Uterus (tissue), 4 donors: ENCODE data around the gene DSC3. TPM values are rescaled to one million over a fixed set of nuclear protein-coding genes. Genes with fewer than 3 reads are reported as not detected.

ENCODE experiments used
- DNase-seq, 2 donors: peaks; one replicate each; pipeline ENCODE4 v3.0.0-alpha.2; 2019 to 2020
- H3K27ac ChIP-seq, 2 donors: fragments of 200-600 bp; sonication (generic); 1 replicate in 1 of 2; 2 replicates in 1 of 2; pipeline ENCODE4 v1.5.1; 2016 to 2018
- H3K27me3 ChIP-seq, 2 donors: fragments of 200-600 bp; sonication (generic); one replicate each; pipeline ENCODE4 v1.5.1; 2018 to 2019; ENCODE audit warnings: control low read depth in 1 of 2
- H3K36me3 ChIP-seq, 2 donors: fragments of 200-600 bp; sonication (generic); one replicate each; pipeline ENCODE4 v1.5.1; 2019; ENCODE audit warnings: control low read depth in 1 of 2
- H3K4me1 ChIP-seq, 2 donors: fragments of 200-600 bp; sonication (generic); one replicate each; pipeline ENCODE4 v1.5.1; 2018 to 2019; ENCODE audit warnings: control low read depth in 1 of 2
- H3K4me3 ChIP-seq, 2 donors: fragments of 200-600 bp; sonication (generic); 1 replicate in 1 of 2; 2 replicates in 1 of 2; pipeline ENCODE4 v1.5.1; 2018 to 2019; ENCODE audit warnings: mild to moderate bottlenecking in 1 of 2
- H3K9me3 ChIP-seq, 2 donors: fragments of 200-600 bp; sonication (generic); one replicate each; pipeline ENCODE4 v1.5.1; 2019; ENCODE audit warnings: control low read depth in 1 of 2
- POLR2A ChIP-seq, 2 donors: fragments of 450-650 bp; IDR thresholded peaks; one replicate each; pipeline ENCODE4 v1.6.1; 2016; ENCODE audit warnings: antibody characterized with exemption in 2 of 2, mild to moderate bottlenecking in 1 of 2, moderate library complexity in 1 of 2
- intact Hi-C: fragments of 100-400 bp; cut with DNase I; formaldehyde crosslinking; loops from one replicate; pipeline ENCODE4 v1.15.1; 2023; ENCODE audit warnings: low total_unique reads
- total RNA-seq, 4 donors: library from RNA; depleted of rRNA in 3 of 4; stranded (reverse); fragments of >200 nt in 3 of 4; gene quantifications; one replicate each; pipeline versions ENCODE4 v1.1.0 to v1.2.4, GENCODE V29; 2014 to 2023
- TF ChIP-seq, protein P1 (sequence below), 4 experiments: fragments of 200-600 bp in 2 of 4; fragments of 450-650 bp in 2 of 4; sonication (generic) in 2 of 4; IDR thresholded peaks; one replicate each; pipeline ENCODE4 v1.5.1; 2016 to 2019; ENCODE audit warnings: antibody characterized with exemption in 4 of 4, mild to moderate bottlenecking in 2 of 4, moderate library complexity in 1 of 4
- donor health status: DM: yes; HTN: yes; CAD: no.

The DSC3 gene
- total RNA-seq, 4 donors from 2014 or later, result 1.3 to 15.7 TPM; not detected in 2

DNA sequence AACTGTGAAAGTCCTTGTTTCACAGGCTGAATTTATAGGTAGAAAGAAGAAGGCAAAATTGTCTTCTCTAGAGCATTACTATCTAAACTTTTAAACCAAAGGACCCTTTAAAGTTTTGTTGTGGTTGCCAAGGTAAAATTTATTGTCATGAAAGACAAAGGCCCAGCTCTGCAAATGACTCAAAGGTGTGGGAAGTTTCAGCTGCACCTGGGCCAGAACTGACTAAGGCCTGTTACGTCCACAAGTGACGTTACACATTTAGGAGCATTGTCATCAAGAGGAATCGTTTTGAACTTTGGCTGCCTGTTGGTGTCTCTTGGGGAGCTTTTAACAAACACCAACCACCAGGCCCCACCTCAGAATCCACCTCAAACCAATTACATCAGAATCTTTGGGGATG lies 8.1 kb upstream of the DSC3 start:
- Histone ChIP-seq H3K9me3 (no peaks in the 10 kb centered on the region), H3K27me3 (peaks cover 0 to 3% of the 10 kb centered on the region in 2 donors), H3K27ac (no peak overlapping the region), H3K36me3 (no peaks in the 10 kb centered on the region), H3K4me3 (no peak overlapping the region), H3K4me1 (no peaks in the 10 kb centered on the region)
- TF ChIP-seq, protein P1, sequence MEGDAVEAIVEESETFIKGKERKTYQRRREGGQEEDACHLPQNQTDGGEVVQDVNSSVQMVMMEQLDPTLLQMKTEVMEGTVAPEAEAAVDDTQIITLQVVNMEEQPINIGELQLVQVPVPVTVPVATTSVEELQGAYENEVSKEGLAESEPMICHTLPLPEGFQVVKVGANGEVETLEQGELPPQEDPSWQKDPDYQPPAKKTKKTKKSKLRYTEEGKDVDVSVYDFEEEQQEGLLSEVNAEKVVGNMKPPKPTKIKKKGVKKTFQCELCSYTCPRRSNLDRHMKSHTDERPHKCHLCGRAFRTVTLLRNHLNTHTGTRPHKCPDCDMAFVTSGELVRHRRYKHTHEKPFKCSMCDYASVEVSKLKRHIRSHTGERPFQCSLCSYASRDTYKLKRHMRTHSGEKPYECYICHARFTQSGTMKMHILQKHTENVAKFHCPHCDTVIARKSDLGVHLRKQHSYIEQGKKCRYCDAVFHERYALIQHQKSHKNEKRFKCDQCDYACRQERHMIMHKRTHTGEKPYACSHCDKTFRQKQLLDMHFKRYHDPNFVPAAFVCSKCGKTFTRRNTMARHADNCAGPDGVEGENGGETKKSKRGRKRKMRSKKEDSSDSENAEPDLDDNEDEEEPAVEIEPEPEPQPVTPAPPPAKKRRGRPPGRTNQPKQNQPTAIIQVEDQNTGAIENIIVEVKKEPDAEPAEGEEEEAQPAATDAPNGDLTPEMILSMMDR (IDR thresholded peaks at IDR 0.05), result no peak
- TF ChIP-seq POLR2A (IDR thresholded peaks at IDR 0.05), result no peak
- intact Hi-C loops, result no loop called here
- no peak for DNase-seq

DNA sequence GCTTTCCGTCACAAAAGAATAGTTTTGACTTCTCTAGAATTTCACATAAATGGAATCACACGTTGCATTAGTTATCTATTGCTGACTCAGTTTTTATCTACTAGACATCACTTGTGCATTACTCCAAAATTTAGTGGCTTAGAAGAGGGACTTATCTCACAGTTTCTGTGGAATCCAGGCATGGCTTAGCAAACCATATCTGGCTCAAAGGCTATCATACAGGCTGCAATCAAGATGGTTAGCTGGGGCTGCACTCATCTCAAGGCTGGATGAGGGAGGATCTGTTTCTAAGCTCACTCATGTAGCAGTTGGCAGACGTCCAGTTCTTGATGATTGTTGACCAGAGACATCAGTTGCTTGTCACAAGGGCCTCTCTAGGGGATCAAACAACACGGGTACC lies 6.6 kb upstream of the DSC3 start:
- peaks cover 0 to 5% of the 10 kb centered on the region in 2 donors for H3K27me3 ChIP-seq
- no peaks in the 10 kb centered on the region for H3K36me3 ChIP-seq
- H3K27ac ChIP-seq, result no peak overlapping the region
- TF ChIP-seq, protein P1 (IDR thresholded peaks at IDR 0.05), result no peak
- TF ChIP-seq POLR2A (IDR thresholded peaks at IDR 0.05), result no peak
- no peak for DNase-seq
- H3K9me3 ChIP-seq, result no peaks in the 10 kb centered on the region
- H3K4me3 ChIP-seq, result no peak overlapping the region
- no peaks in the 10 kb centered on the region for H3K4me1 ChIP-seq
- intact Hi-C loops, result no loop called here

DNA sequence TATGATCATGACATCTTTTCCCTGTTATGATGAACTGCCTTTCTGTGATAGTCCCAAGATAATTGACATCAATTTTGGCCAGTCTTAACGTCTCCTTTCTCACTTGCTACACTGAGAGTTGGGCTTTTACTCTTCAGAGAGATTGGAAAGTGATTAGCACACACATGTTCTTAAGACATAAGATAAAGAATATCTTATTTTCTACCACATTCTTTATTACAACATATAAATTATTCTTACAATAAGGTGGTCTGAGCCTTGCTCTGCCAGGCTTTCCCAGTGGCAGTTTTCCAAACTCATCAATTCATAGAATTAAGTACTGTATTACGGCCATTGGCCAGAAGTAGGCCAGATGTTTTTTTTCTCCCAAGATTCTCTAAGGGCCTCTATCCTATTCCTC lies 5.7 kb upstream of the DSC3 start:
- TF ChIP-seq, protein P1 (IDR thresholded peaks at IDR 0.05), result no peak
- no peak for TF ChIP-seq POLR2A (IDR thresholded peaks at IDR 0.05)
- Histone ChIP-seq H3K9me3 (no peaks in the 10 kb centered on the region), H3K27me3 (peaks cover 0 to 5% of the 10 kb centered on the region in 2 donors), H3K27ac (no peak overlapping the region), H3K36me3 (no peaks in the 10 kb centered on the region), H3K4me3 (no peak overlapping the region), H3K4me1 (no peaks in the 10 kb centered on the region)
- intact Hi-C loops, result no loop called here
- no peak for DNase-seq

DNA sequence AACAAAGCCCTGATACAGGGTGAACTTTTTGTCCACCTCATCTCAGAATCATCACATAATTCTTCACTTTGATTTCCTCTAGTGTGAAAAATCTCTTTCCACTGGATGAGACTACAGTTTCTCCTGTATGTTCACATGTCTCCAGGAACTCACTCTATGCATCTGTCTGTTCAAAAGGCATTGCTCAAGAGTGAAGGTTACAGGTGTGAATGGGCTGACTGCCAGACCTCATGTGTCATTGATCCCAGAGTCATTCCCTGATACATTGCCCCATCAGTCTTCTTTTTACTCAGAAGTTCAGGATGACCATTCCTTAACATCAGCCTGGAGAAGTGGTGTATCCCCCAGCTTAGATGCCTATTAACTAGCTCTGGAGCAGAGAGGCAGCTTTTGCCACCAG lies 4.4 kb upstream of the DSC3 start:
- Histone ChIP-seq H3K36me3 (no peaks in the 10 kb centered on the region), H3K27me3 (peaks cover 0 to 12% of the 10 kb centered on the region in 2 donors), H3K9me3 (no peaks in the 10 kb centered on the region), H3K4me1 (no peaks in the 10 kb centered on the region), H3K27ac (no peak overlapping the region), H3K4me3 (no peak overlapping the region)
- TF ChIP-seq POLR2A (IDR thresholded peaks at IDR 0.05), result no peak
- TF ChIP-seq, protein P1 (IDR thresholded peaks at IDR 0.05), result no peak
- intact Hi-C loops, result no loop called here
- DNase-seq, result no peak

DNA sequence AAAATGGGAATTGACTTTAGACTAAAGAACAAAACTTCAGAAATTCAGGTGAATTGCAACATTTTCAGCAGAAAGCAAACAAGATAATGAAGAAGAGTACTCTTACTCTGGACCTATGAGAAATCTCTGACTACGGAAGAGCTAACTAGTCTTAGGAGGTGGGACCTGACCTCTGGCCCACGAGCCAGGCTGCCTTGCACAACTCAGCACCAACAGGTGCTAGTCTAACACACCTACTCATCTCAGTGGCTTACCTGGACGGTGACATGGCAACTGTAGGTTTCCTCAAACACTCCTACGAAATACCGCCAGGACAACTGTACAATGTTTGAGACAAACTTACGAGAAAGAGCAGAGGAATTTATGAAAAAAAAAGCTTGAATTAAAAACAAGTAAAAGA lies 3.1 kb upstream of the DSC3 start:
- H3K36me3 ChIP-seq, result no peaks in the 10 kb centered on the region
- DNase-seq, result no peak
- intact Hi-C loops, result no loop called here
- H3K9me3 ChIP-seq, result no peaks in the 10 kb centered on the region
- TF ChIP-seq POLR2A (IDR thresholded peaks at IDR 0.05), result no peak
- TF ChIP-seq, protein P1 (IDR thresholded peaks at IDR 0.05), result no peak
- peaks cover 0 to 3% of the 10 kb centered on the region in 2 donors for H3K4me1 ChIP-seq
- H3K27me3 ChIP-seq, result peaks cover 0 to 26% of the 10 kb centered on the region in 2 donors
- no peak overlapping the region for H3K4me3 ChIP-seq
- H3K27ac ChIP-seq, result no peak overlapping the region
